NCI-H2227 treated with DMSO at 0.1 percent for 48 hours (cell line): ENCODE measurements around the gene RORC.
"Not testable (repeated sequence)": the region's sequence is repeated elsewhere in the genome, so short reads cannot be mapped to it uniquely, and the experiment has no call there.

Source experiments
- DNase-seq: peaks from one replicate; lab custom pipeline; 2025; lab: John Stamatoyannopoulos, UW

Gene RORC

DNA sequence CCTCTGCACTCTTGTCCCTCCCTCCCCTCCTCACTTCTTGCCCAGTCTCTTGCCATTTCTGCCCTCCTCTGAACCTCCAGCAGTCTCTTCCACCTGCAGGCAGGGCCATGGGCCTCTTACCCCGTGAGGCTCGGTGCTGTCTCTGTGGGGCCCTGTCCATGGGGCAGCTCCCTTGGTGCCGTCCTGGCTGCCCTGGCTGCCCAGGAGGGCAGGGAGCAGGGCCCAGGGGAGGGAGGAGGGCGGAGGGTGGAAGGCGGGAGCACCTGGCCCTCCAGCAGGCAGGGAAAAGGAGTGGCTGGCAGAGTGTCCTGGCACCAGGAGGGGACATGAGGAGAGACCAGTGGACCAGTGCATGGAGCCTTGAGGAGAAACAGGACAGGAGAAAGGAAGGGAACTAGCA lies at the start of gene RORC:
Gene RORC, minus strand, starts transcription at position 198 of the 400 bp plus-strand sequence. Its CDS starts 38 bp downstream, at position 160.
- no peak for DNase-seq

DNA sequence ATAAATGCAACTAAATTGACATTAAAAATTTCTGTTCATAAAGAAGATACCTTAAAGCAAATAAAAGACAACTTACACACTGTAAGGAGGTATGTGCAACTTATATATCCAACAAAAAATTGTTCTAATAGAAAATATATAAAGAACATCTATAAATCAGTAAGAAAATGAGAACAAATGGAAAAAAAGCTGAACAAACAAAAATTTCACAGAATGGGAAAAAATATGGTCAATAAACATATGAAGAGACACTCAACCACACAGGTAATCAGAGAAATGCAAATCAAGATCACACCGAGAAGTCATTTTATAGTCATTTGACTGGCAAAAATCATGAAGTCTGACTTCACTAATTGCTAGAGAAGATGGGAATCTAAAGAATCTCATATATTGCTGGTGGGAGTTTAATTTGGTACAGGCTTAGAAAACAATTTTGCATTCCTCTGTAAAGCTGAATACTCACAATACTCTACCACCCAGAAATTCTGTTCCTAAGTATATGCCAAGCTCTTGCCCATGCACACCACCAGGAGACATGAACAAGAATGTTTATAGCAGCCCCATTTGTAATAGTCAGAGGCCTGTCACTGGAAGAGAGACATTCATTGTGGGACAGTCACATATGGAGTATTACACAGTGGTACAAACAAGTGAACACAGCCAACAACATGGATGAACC lies 44.0 kb upstream of the RORC start:
- DNase-seq, result no peak

DNA sequence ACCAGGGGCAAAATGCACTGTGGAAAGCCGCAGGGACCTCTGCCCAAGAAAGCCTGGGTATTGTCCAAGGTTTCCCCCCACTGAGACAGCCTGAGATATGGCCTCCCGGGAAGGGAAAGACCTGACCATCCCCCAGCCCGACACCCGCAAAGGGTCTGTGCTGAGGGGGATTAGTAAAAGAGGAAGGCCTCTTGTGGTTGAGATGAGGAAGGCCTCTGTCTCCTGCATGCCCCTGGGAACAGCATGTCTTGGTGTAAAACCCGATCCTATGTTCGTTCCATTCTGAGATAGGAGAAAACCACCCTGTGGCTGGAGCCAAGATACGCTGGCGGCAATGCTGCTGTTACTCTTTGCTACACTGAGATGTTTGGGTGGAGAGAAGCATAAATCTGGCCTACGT lies 41.2 kb upstream of the RORC start:
- DNase-seq, result not testable (repeated sequence)

DNA sequence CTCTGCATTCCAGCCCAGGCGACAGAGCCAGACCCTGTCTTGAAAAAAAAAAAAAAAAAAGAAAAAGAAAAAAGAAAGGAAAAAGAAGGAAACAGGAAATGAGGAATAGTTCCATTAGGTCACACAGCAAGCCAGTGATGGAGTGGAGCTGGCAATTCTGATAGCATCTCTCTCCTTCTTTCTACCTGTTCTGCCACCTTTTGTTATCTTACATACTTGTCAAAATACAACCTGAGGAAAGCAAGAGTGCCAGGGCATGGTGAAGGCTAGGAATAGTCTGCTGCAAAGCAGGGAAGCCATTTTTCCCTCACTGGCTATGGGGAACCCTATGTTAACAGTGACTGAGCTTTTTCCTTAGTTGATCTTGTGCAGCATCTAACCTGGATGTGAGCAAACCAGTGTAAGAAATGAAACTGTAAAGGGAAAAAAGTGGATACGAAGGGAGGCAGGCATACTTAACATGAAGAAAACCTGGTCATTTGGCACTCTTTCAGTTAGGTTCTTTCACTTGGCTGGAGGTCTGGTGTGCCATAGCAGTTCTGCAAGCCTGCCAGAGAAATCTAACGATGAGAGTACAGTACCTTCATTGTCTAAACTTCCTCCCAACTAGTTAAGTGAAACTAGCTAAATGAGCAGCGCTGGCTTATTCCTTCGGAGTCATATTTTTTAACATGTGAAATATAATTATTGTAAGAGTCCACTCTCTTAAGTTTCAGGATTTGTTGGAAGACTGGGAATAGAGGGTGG lies 39.9 kb upstream of the RORC start:
- DNase-seq, result no peak

DNA sequence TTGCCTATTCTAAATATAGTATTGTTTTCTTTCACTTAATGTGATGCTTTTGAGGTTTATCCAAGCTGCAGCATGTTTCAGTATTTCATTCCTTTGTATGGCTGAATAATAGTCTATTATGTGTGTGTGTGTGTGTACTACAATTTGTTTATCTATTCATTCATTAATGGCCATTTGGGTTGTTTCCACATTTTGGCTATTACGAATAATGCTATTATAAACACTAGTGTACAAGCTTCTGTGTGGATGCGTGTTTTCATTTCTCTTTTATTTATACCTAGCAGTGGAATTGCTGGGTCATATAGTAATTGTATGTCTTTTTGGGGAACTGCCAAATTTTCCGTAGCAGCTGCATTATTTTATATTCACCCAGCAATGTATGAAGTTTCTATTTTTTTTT lies 36.9 kb upstream of the RORC start:
- DNase-seq, result no peak

DNA sequence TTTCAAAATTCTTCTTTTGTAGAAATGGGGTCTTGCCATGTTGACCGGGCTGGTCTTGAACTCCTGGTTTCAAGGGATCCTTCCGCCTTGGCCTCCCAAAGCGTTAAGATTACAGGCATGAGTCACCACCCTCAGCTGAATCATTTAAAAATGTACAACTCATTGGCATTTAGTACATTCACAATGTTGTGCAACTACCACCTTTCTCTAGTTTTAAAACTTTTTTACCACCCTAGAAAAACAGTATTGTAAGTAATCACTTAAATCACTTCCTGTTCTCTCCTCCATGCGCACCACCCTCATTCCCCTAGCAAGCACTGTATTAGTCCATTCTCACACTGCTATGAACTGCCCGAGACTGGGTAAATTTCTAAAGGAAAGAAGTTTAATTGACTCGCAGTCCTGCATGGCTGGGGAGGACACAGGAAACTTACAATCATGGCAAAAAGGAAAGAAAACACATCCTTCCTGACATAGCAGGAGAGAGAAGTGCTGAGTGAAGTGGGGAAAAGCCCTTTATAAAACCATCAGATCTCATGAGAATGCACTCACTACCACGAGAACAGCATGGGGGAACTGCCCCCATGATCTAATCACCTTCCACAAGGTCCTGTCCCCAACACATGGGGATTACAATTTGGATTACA lies 36.3 kb upstream of the RORC start:
- DNase-seq, result no peak

DNA sequence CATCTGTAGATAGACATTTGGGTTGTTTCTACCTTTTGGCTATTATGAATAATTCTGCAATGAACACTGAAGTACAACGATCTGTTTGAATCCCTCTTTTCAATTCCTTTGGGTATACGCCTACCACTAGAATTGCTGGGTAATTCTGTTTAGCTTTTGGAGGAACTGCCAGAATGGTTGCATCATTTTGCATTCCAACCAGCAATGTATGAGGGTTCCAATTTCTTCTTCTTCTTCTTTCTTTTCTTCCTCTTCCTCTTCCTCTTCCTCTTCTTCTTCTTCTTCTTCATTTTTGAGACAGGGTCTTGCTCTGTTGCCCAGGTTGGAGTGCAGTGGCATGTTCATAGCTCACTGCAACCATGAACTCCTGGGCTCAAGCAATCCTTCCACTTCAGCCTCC lies 35.7 kb upstream of the RORC start:
- no peak for DNase-seq

DNA sequence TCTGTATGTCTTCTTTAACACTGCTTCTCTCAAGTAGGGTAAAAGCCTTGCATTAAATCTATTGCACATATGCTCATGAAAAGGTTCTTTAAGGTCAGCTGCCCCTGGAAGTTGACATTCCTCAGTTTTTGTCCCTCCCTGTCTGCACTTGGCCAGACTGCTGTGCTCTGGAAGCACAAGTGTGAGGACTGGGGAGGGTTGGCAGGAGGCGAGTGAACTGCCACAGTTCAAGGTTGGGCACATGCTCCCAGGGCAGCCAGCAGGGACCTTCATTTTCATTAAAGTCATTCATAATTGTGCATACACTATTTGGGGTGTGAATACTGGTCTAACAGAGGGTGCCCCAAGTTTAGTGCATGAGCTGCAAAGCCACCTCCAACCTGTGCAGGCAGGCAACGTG lies 32.8 kb upstream of the RORC start:
- no peak for DNase-seq

DNA sequence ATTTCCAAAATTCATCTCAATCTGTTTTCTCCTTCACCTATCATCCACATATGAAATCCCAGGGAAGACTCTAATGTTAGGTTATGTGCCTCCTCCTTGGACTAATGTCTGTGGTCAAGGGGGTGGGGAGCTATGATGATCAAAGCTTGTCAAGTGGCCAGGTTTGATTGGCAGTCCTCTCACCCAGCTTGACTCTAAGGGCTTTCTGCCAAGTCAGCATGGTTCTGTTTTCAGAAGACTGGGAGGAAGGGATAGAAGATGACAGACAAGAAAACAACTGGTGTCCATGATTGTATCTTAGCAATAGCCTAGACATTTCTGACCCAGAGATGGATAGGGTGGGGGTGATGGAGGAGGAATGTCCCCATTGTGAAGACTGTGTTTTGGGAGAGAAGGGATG lies 31.0 kb upstream of the RORC start:
- no peak for DNase-seq

DNA sequence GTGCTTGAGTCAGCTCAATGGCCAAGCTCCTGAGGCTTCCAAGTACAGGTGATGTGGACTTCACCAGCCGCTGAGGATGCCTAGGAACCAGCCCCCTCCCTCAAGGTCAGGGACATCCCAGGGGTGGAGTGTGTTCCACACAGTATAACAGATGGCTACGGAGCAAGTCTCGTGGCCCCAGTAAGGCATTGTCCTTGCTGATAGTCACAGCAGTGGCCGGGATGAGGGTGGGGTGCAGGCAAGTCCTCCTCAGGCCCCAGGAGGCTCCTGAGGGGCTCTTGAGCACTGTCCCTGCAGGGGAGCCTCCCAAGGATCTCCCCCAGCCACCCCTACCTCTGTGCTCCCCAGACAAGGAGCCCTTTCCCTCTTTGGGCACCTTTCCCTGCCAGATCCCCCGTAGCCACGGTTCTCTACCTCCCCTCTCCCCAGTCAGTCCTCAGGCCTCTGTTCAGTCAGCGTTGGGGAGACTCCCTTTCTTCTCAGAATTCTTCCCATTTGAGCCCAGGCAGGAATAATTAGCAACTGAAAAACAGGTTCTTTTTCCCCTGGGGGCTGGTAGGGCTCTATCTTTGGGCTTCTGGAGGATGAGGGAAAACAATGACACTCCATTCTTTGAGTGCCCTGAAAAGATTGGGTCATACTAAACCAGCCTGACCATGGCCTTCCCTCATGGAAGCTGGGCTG lies 29.0 kb upstream of the RORC start:
- no peak for DNase-seq

DNA sequence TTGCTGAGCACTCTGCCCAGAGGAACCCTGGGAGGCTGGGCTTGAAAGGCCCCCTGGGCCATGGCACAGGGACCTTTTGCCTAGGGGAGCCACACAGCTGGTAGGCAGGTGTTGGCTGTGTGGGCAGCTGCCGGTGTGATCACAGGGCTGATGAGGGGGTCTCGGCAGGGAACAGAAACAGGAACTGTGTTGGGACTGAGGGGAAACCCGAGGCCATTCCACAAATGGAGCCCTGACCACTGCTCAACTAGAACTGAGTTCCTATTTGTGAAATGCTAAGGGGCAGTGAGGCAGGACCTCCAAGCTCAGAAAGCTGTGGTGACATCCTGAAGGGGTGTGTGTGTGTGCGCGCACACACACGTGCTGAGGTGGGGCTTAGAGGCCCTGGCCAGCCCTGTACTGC lies 28.3 kb upstream of the RORC start:
- DNase-seq, result no peak

DNA sequence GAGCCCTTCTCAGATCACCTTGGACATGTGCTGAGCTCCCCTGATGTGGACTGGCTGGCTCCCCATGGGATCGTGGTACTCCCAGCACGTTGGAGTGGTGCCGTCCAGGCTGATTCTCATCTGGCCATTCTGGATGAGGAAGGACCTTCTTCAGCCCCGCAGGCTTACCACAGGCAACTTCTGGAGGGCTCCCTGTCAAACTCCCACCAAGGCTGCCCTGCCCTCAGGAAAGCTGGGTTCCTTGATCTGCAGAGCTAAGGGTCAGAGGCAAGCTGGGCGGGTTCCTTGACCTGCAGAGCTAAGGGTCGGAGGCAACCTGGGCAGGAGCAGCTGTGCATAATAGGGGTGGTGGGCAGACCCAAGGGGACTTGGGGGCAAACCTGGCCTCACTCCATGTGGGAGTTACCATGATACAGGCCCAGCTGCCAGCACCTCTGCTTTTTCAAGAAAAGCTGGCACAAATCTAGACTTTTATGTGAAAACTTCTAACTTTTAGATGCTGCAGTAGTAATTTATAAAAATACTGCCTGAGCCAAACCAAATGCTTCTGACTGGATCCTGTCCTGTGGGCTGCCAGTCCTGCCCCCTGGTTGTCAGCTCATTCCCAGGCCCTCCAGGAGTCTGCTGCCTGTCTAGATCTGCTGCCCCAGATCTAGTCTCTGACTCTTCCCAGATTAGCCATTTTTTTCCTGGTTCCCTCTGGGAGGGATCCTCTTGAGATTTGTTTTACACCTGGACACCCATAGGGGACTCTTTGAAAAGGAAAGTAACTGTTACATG lies 27.5 kb upstream of the RORC start:
- DNase-seq, result no peak

DNA sequence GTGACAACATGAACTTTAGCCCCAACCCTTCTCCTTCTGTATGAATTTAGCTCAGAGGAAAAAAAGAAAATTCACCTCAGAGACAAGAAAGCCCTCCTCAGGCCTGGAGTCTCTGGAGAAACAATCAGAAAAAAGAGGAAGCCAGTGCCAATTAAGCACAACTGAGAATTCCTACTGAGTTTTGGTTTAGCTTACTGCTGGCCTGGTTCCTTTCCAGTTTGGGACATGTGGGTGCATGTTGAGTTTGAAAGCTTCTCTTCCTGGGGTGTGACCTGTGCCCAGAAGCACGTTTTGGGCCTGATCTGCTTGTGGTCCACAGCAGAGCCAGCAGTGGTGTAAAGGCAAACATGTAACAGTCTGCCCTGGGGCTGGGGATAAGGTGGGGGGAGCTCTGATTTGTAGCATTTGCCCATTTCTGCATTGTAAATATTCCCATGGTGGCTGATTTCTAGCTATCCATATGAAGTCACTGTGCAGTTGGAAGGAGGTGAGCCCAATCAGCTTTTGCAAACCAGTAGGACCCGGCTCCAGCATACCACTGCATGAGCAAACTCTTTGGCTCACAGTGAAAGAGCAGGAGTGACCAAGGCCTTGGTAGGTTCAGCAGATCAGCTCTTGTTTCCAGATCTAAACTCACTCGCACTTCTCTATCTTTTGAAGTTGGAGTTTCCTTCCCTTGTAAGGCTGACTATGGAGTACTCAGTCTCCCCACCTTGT lies 26.6 kb upstream of the RORC start:
- no peak for DNase-seq

DNA sequence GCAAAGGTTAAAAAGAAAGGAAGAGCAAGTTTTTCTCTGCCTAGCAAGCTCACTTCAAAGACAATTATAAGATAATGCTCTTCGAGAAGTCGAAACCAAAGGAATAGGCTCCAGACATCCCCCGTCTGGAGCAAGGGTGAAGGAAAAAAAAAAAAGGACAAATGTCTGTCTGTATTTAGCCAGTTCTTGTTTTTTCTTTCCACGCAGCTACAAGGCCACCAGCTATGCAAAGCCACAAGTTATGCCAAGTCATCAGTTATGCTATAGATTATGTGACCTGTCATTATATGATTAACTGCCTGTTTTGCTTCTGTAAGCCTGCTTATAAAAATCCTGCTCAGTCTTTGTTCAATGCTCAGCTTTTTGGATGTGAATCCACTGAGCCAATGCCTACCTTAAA lies 24.3 kb upstream of the RORC start:
- no peak for DNase-seq

DNA sequence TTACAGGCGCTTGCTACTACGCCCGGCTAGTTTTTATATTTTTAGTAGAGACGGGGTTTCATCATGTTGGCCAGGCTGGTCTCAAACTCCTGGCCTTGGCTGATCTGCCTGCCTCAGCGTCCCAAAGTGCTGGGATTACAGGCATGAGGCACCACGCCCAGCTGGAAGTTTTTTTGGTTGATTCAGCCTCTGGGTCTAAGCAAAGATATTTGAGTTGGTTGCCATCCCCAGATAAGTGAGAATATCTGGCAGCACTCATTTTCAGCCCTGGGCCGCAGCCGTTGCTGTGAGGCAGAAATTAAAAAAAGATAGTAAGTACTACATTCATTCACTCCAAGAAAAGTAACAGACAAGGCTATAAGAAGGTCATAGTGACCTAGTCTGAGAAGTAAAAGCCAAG lies 23.9 kb upstream of the RORC start:
- DNase-seq, result not testable (repeated sequence)

DNA sequence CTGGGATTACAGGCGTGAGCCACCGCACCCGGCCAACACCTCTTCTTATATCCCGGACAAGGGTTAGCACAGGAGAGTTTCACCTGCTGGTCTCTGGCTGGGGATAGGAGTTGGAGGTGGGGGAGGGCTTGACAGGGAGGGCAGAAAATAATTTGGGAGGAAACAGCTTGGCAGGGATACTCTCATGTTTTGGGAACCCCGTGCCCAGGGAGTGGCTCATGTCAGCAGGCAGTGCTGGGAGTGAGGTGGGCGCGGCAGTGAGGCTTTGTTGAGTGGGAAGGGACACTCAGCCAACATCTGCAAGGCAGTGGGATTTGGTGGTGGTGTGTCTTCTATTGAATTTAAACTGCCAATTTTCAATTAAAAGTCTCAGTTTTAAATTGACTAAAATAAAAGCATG lies 23.1 kb upstream of the RORC start:
- no peak for DNase-seq

DNA sequence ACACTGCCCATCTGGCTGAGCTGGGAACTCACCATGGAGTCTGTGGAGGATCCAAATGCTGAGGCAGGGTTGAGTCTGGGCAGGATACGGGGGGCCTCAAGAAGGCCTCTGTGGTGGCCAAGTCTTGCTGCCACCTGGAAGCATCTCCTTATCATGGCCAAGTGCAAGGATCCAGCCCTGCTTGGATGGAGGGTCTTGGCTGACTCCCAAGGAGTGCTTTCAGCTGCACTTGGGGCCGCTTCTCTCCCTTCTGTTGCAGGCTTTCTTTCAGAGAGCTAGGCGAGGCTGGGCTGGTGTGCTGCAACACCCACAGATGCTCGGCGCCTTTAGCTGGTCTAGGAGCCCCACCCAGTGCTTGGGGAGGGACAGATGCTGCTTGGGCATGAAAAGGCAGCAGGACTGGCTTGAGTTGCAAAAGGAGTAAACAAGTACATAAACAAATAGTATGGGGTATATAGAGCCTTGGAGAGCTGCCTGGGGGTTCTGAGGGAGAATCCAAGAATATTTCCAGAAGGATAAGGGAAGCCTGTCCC lies 21.9 kb upstream of the RORC start, which contains the start of gene THEM5:
Gene THEM5, minus strand, starts transcription at position 302 of the 533 bp plus-strand sequence. Its CDS starts 147 bp downstream, at position 155.
- DNase-seq, result no peak

DNA sequence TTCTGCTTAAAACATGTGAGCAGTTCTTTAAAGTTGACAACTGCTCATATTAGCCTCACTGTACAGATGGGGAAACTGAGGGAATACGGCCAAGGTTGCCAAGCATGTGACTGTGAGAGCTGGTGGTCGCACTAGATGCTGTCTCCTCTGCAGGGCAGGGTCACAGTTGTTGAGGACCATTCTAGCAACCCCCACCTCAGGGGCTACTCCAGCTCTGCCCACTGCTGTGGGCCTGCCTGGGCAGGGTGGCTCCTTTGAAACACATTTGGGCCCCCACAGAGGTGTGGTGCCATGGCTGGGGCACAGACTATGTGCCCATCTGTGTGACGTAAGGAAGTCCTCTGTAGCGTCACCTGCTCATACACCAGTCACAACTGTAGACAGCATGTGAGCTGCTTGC lies 21.1 kb upstream of the RORC start:
- no peak for DNase-seq

DNA sequence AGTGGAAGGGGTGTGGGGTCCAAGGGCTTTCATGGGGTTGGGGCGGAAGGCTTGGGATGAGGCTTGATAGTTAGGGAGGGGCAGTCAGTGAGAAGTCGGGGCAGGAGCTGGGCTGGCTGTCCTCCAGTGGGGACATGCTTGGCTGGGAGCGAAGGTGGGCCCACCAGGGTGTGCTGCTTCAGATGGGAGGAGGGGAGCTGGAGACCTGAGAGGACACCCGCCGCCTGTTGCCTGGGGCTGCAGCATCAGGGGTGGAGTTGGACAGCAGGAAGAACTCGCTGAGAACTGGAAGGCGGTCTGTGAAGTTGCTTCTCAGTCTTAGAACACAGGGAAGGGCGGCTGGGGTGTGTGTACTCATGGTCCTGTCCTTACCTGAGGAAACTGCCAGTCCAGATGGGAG lies 20.3 kb upstream of the RORC start:
- DNase-seq, result no peak

DNA sequence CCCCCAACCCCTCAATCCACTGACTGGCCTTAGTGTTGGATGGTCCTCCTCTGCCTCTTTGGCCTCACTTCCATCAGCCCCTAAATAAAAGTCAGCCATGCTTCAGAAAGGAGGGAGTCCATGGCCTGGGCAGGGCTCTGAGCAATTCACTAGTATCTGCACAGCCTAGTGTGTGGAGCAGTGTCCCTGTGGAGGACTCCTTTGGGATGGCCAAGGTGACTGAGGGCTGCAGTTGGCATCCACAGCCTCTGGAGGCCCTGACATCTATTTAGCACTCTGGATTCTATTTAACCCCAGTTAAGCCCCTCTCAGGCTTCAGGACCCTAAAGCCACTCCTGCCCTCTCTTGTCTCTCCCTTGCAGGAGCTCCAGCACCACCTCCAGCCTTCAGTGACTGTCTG lies 18.3 kb upstream of the RORC start:
- no peak for DNase-seq

DNA sequence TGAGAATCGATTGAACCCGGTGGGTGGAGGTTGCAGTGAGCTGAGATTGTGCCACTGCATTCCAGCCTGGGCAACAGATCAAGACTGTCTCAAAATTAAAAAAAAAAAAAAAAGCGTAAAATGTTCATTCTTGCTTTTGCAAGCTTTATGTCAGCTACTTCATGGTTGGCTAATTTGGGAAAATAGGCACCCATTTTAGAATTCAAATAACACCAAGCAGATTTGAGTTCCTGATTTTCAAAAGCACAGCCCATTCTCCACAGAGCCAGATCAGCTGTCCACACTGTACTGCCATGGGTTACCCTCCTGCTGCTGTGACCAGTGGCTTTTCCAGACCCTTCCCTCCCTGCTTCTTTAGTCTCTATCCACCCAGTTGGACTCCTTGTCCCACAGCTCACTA lies 17.5 kb upstream of the RORC start:
- no peak for DNase-seq
